Stomach (tissue), 4 donors: Measurements from ENCODE around the gene AJM1.

Experiments used
- POLR2A ChIP-seq, 4 donors: fragments of 450-650 bp; IDR thresholded peaks; one replicate each; pipeline ENCODE4 v1.6.1; 2016; ENCODE audit warnings: antibody characterized with exemption in 4 of 4, control low read depth in 2 of 4, mild to moderate bottlenecking in 1 of 4, moderate library complexity in 1 of 4
- TF ChIP-seq, protein P1 (sequence below), 7 experiments: fragments of 450-650 bp in 4 of 7; fragments of 200-600 bp in 3 of 7; sonication (generic) in 3 of 7; IDR thresholded peaks; one replicate each; pipeline ENCODE4 v1.5.1; 2016 to 2019; ENCODE audit warnings: antibody characterized with exemption in 7 of 7, control low read depth in 2 of 7, mild to moderate bottlenecking in 1 of 7

DNA sequence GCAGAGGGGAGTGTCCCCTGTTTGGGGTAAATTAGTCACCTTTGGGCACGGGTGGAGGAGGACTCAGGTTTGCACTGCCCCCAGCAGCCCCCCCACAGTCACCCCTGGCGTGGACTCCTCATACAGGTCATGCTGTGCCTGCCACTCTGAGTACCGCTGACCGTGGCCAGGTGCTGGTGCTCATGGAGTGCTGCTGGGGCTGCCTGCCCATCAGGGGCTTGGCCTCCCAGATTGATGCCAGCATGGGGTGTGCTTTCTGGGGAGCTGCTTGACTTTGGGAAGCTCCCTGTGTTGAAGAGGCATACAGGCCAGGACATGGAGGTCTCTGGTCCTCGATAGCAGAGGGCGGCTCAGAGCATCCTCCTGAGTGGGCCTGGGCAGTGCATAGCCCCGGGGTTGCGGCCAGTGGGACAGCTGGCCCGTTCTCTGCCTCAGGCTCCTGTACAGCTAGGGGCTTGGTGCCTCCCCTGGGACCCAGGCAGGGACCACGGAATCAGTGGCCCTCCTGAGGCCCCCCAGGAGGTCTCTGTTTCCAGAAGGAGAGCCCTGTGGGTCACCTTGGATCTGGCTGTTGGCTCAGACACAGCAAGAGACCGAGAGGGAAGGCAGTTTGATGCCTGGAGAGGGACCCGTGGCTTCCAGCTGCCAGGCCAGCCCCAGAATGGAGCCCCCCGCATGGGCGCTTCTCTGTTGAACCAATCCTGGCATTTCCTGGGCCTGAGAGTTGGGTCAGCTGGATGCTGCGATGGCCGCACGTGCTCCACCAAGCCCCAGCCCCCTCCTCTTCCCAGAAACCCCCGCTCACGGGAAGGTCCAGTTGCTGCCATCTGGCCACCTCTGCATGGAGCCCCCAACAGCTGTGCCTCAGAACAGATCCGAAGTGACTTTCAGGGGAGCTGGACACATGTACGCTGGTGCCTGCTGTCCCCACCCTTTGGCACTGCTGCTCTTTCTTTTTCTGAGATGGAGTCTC is 6.1 kb upstream of the AJM1 start:
- TF ChIP-seq, protein P1, sequence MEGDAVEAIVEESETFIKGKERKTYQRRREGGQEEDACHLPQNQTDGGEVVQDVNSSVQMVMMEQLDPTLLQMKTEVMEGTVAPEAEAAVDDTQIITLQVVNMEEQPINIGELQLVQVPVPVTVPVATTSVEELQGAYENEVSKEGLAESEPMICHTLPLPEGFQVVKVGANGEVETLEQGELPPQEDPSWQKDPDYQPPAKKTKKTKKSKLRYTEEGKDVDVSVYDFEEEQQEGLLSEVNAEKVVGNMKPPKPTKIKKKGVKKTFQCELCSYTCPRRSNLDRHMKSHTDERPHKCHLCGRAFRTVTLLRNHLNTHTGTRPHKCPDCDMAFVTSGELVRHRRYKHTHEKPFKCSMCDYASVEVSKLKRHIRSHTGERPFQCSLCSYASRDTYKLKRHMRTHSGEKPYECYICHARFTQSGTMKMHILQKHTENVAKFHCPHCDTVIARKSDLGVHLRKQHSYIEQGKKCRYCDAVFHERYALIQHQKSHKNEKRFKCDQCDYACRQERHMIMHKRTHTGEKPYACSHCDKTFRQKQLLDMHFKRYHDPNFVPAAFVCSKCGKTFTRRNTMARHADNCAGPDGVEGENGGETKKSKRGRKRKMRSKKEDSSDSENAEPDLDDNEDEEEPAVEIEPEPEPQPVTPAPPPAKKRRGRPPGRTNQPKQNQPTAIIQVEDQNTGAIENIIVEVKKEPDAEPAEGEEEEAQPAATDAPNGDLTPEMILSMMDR (IDR thresholded peaks at IDR 0.05): no peak
- TF ChIP-seq POLR2A (IDR thresholded peaks at IDR 0.05): no peak
